GM12878 (cell line): Measurements from ENCODE around the gene SLC22A31. TPM values are rescaled to one million over a fixed set of nuclear protein-coding genes. Genes with fewer than 3 reads are reported as not detected.
A peak's percentile ranks its signal among the peaks of the same experiment; 100 is the strongest.

Experiments used
- ATAC-seq: fragments of 200-7000 bp; cut with Tn5 transposase; 3 replicates; pipeline ENCODE4 v1.9.1; 2020; ENCODE audit warnings: mild to moderate bottlenecking, moderate library complexity
- BruUV-seq: library from RNA; stranded (reverse); fragments of 400-500 nt; replicated peaks from 2 replicates; lab custom pipeline; 2021; lab: Mats Ljungman, UMichigan
- CTCF ChIA-PET: fragments of 300-600 bp; sonication (Branson Sonifier 250); formaldehyde crosslinking; extraction: SDS; loops from one replicate; lab custom pipeline; 2021; ENCODE audit warnings: inconsistent platforms; lab: Yijun Ruan, JAX
- POLR2A ChIA-PET: fragments of 350-600 bp; formaldehyde crosslinking; extraction: SDS; loops from one replicate; lab custom pipeline; 2021; ENCODE audit warnings: inconsistent platforms; lab: Charles Lee
- RAD21 ChIA-PET: fragments of 300-600 bp; sonication (Branson Sonifier 250); formaldehyde crosslinking; loops from one replicate; lab custom pipeline; 2023; ENCODE audit warnings: antibody characterized with exemption; ENCODE audit not compliant: unreplicated experiment; lab: Charles Lee
- SMC1A ChIA-PET: fragments of 300-600 bp; sonication (Branson Sonifier 250); formaldehyde crosslinking; loops from one replicate; lab custom pipeline; 2023; ENCODE audit not compliant: unreplicated experiment, uncharacterized antibody; lab: Charles Lee
- DNase-seq: peaks from one replicate; pipeline ENCODE4 v3.0.0-alpha.2; 2011; ENCODE audit warnings: low read depth, low spot score
- FAIRE-seq: peaks from 3 replicates; lab custom pipeline; 2011; peaks lifted over from hg19 to GRCh38; lab: Jason Lieb, UNC
- H2AFZ ChIP-seq: 2 replicates; pipeline ENCODE4 v1.6.0; 2011; ENCODE audit warnings: low read depth, low read length, control low read depth; ENCODE audit not compliant: control insufficient read depth
- H3K27ac ChIP-seq: 2 replicates; pipeline ENCODE4 v1.5.1; 2011; ENCODE audit warnings: control low read depth; ENCODE audit not compliant: control insufficient read depth, insufficient read depth
- H3K27me3 ChIP-seq, 2 experiments: replicated peaks in 1 of 2; 2 replicates each; pipeline versions ENCODE4 v1.6.0 to v1.6.1; 2011; ENCODE audit warnings: low read length in 1 of 2; ENCODE audit not compliant: control insufficient read depth in 2 of 2, insufficient read depth in 2 of 2
- H3K36me3 ChIP-seq, 2 experiments: 2 replicates each; pipeline ENCODE4 v1.5.1; 2011; ENCODE audit warnings: low read length in 1 of 2; ENCODE audit not compliant: control insufficient read depth in 2 of 2, insufficient read depth in 2 of 2
- H3K4me1 ChIP-seq: 2 replicates; pipeline ENCODE4 v1.6.1; 2011; ENCODE audit warnings: mild to moderate bottlenecking, low read length, moderate library complexity, mixed read lengths; ENCODE audit not compliant: control insufficient read depth, insufficient read depth
- H3K4me2 ChIP-seq: 2 replicates; pipeline ENCODE4 v1.6.0; 2011; ENCODE audit warnings: control low read depth; ENCODE audit not compliant: control insufficient read depth, insufficient read depth
- H3K4me3 ChIP-seq: fragments of 200-600 bp; sonication (generic); 2 replicates; pipeline ENCODE4 v1.5.1; 2016
- H3K79me2 ChIP-seq: 2 replicates; pipeline ENCODE4 v1.6.0; 2011; ENCODE audit warnings: low read length; ENCODE audit not compliant: control insufficient read depth, insufficient read depth
- H3K9ac ChIP-seq: 2 replicates; pipeline ENCODE4 v1.8.0; 2011; ENCODE audit warnings: low read length, control low read depth, mixed read lengths; ENCODE audit not compliant: control insufficient read depth, insufficient read depth
- H3K9me3 ChIP-seq: replicated peaks from 3 replicates; pipeline ENCODE4 v1.5.1; 2011; ENCODE audit warnings: mild to moderate bottlenecking, low read length; ENCODE audit not compliant: control insufficient read depth, insufficient read depth
- H4K20me1 ChIP-seq: 2 replicates; pipeline ENCODE4 v1.6.0; 2011; ENCODE audit not compliant: control insufficient read depth, insufficient read depth
- BRCA1 ChIP-seq: IDR thresholded peaks from 2 replicates; pipeline ENCODE4 v1.6.1; 2011; ENCODE audit warnings: low read depth, low read length, improper control_type of control experiment
- EED ChIP-seq: sonication (generic); IDR thresholded peaks from 2 replicates; pipeline ENCODE4 v1.6.1; 2016; ENCODE audit warnings: antibody characterized with exemption, low read depth
- FOXM1 ChIP-seq: IDR thresholded peaks from 2 replicates; pipeline ENCODE4 v1.6.1; 2012; ENCODE audit warnings: low read depth, mild to moderate bottlenecking, inconsistent platforms, low read length, moderate library complexity
- HCFC1 ChIP-seq: fragments of 150-350 bp; IDR thresholded peaks from 2 replicates; pipeline ENCODE4 v1.6.1; 2014; ENCODE audit warnings: low read length
- HDAC2 ChIP-seq: fragments of 200-600 bp; sonication (generic); IDR thresholded peaks from 2 replicates; pipeline ENCODE4 v1.6.1; 2017
- POLR2A ChIP-seq: IDR thresholded peaks from 2 replicates; pipeline ENCODE4 v1.6.1; 2011; ENCODE audit warnings: low read depth, mild to moderate bottlenecking, low read length
- POLR2AphosphoS2 ChIP-seq: IDR thresholded peaks from 2 replicates; pipeline ENCODE4 v1.6.1; 2011; ENCODE audit warnings: low read depth, mild to moderate bottlenecking, low read length, improper control_type of control experiment, moderate library complexity
- POLR2AphosphoS5 ChIP-seq: IDR thresholded peaks from 2 replicates; pipeline ENCODE4 v1.6.1; 2011; ENCODE audit warnings: mild to moderate bottlenecking, low read length, inconsistent platforms
- RBBP5 ChIP-seq: fragments of 200-600 bp; sonication (generic); conservative IDR thresholded peaks from 2 replicates; pipeline ENCODE4 v1.6.1; 2016
- SIN3A ChIP-seq: IDR thresholded peaks from 2 replicates; pipeline ENCODE4 v1.6.1; 2012; ENCODE audit warnings: low read depth, low read length, improper control_type of control experiment
- SMARCA5 ChIP-seq: fragments of 450-650 bp; IDR thresholded peaks from 2 replicates; pipeline ENCODE4 v1.6.1; 2017; ENCODE audit warnings: mild to moderate bottlenecking
- SPI1 ChIP-seq: IDR thresholded peaks from 2 replicates; pipeline ENCODE4 v1.6.1; 2011; ENCODE audit warnings: low read depth, mild to moderate bottlenecking, low read length, moderate library complexity, borderline replicate concordance; ENCODE audit not compliant: insufficient read depth
- SREBF2 ChIP-seq: IDR thresholded peaks from 2 replicates; pipeline ENCODE4 v1.6.1; 2012; ENCODE audit warnings: mild to moderate bottlenecking, low read length
- ZNF217 ChIP-seq: fragments of 450-650 bp; IDR thresholded peaks from 2 replicates; pipeline ENCODE4 v1.6.1; 2017; ENCODE audit warnings: antibody characterized with exemption, mild to moderate bottlenecking
- ZNF274 ChIP-seq: IDR thresholded peaks from one replicate; pipeline ENCODE4 v1.8.0; 2011; ENCODE audit not compliant: insufficient read length, insufficient read depth
- WGBS: methylation state at CpG from one replicate; pipeline ENCODE4 v1.1.6; 2016; ENCODE audit warnings: low lambda C conversion rate; ENCODE audit not compliant: insufficient replicate concordance, insufficient coverage; ENCODE audit errors: missing lambda C conversion rate; 5-methylcytosine and 5-hydroxymethylcytosine counted together
- in situ Hi-C: fragments of 300-500 bp; cut with MboI; formaldehyde crosslinking; loops from 9 replicates; pipeline ENCODE4 v1.14.3; 2018; ENCODE audit warnings: mixed read lengths
- intact Hi-C: fragments of 100-400 bp; cut with micrococcal nuclease; formaldehyde crosslinking; loops from one replicate; pipeline ENCODE4 v1.14.2; 2022; ENCODE audit not compliant: unreplicated experiment
- polyA plus RNA-seq, 11 experiments: library from polyadenylated mRNA; depleted of rRNA in 4 of 11; unstranded in 6 of 11; stranded (reverse) in 5 of 11; fragments of >200 nt; fragmentation: Nextera tagmentation in 4 of 11; fragmentation: Illumina TruSeq in 1 of 11; extraction: Ambion mirVana in 4 of 11; extraction: Trizol in 1 of 11; gene quantifications; 1 replicate in 1 of 11; 2 replicates in 10 of 11; pipeline versions ENCODE4 v1.2.1 to v1.2.3, GENCODE V29; 2011 to 2016; ENCODE audit warnings: inconsistent platforms in 2 of 11, missing spikeins in 2 of 11, low read depth in 1 of 11
- total RNA-seq, 4 experiments: library from RNA; depleted of rRNA in 3 of 4; stranded (reverse); fragments of >200 nt in 3 of 4; fragmentation: Illumina TruSeq in 1 of 4; extraction: Trizol in 1 of 4; gene quantifications; 2 replicates each; pipeline versions ENCODE4 v1.2.1 to v1.2.3, GENCODE V29; 2013 to 2021
- TF ChIP-seq, protein P1 (sequence below): fragments of 450-650 bp; IDR thresholded peaks from 2 replicates; pipeline ENCODE4 v1.6.1; 2014; ENCODE audit warnings: mild to moderate bottlenecking
- TF ChIP-seq, protein P2 (sequence below): IDR thresholded peaks from 2 replicates; pipeline ENCODE4 v1.6.1; 2012; ENCODE audit warnings: low read depth, low read length, improper control_type of control experiment
- TF ChIP-seq, protein P3 (sequence below): IDR thresholded peaks from 2 replicates; pipeline ENCODE4 v1.6.1; 2011; ENCODE audit warnings: mild to moderate bottlenecking, low read depth, low read length, moderate library complexity; ENCODE audit not compliant: insufficient replicate concordance
- TF ChIP-seq, protein P4 (sequence below), 3 experiments: IDR thresholded peaks in 2 of 3; conservative IDR thresholded peaks in 1 of 3; 2 replicates each; pipeline ENCODE4 v1.5.1; 2011; ENCODE audit warnings: low read depth in 3 of 3, low read length in 3 of 3, mild to moderate bottlenecking in 3 of 3, control low read depth in 2 of 3, moderate library complexity in 2 of 3, inconsistent platforms in 1 of 3, mixed read lengths in 1 of 3; ENCODE audit not compliant: control insufficient read depth in 2 of 3, insufficient read depth in 1 of 3; ENCODE audit errors: extremely low read depth in 1 of 3
- TF ChIP-seq, protein P5 (sequence below): IDR thresholded peaks from 2 replicates; pipeline ENCODE4 v1.6.1; 2011; ENCODE audit warnings: borderline replicate concordance, low read depth, mild to moderate bottlenecking, moderate library complexity, low read length; ENCODE audit not compliant: insufficient read depth, poor library complexity, severe bottlenecking

Gene SLC22A31
- total and polyA plus RNA-seq, 10 of the 15 experiments (the other 5 are each of a cell fraction or from before 2014, with no cell fraction given), result 0.13 to 0.24 (median 0.23) TPM; not detected in 7

DNA sequence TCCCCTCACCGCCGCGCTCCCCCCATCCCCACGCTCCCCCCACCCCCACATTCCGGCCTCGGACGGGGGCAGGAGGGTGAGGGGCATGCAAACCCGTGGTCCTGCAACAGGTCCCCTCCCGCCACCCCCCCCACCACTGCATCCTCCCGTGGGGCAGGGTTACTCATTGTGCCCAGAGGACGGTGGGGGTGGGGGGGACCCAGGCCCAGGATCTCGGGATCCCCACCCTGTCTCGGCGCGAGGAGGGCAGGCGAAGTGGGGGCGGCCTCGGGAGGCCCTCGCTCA lies 8.5 kb downstream of the SLC22A31 start:
- H3K9me3 ChIP-seq, result no peaks in the 10 kb centered on the region
- no peaks in the 10 kb centered on the region for H4K20me1 ChIP-seq
- no peak for DNase-seq
- ChIA-PET RAD21 (no interaction called here), CTCF (no interaction called here), SMC1A (no interaction called here)
- H3K9ac ChIP-seq, result no peak overlapping the region
- no peak overlapping the region for H3K27ac ChIP-seq
- BruUV-seq, result no TSS peak
- in situ Hi-C loops, result no loop called here
- WGBS, result 7% methylated on average over 6 of the region's 19 CpGs
- intact Hi-C loops, result loop anchor here (2.0 kb wide), 1 partner anchor 19 kb away; no protein-coding TSS in a partner anchor
- H3K4me1 ChIP-seq, result no peaks in the 10 kb centered on the region
- H2AFZ ChIP-seq, result peak overlapping the region; percentile 83; the same call in 1 of the 2 replicates
- no peak for TF ChIP-seq EED
- TF ChIP-seq ZNF217, result no peak
- no peak for TF ChIP-seq SMARCA5
- TF ChIP-seq, protein P1, sequence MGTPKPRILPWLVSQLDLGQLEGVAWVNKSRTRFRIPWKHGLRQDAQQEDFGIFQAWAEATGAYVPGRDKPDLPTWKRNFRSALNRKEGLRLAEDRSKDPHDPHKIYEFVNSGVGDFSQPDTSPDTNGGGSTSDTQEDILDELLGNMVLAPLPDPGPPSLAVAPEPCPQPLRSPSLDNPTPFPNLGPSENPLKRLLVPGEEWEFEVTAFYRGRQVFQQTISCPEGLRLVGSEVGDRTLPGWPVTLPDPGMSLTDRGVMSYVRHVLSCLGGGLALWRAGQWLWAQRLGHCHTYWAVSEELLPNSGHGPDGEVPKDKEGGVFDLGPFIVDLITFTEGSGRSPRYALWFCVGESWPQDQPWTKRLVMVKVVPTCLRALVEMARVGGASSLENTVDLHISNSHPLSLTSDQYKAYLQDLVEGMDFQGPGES, result no peak
- no peak for TF ChIP-seq POLR2AphosphoS5
- TF ChIP-seq, protein P2, sequence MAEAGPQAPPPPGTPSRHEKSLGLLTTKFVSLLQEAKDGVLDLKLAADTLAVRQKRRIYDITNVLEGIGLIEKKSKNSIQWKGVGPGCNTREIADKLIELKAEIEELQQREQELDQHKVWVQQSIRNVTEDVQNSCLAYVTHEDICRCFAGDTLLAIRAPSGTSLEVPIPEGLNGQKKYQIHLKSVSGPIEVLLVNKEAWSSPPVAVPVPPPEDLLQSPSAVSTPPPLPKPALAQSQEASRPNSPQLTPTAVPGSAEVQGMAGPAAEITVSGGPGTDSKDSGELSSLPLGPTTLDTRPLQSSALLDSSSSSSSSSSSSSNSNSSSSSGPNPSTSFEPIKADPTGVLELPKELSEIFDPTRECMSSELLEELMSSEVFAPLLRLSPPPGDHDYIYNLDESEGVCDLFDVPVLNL, result no peak
- no peak for TF ChIP-seq POLR2A
- no peak for TF ChIP-seq SPI1
- TF ChIP-seq HCFC1, result no peak
- TF ChIP-seq ZNF274, result no peak
- TF ChIP-seq FOXM1, result no peak
- no peak for TF ChIP-seq RBBP5
- TF ChIP-seq, protein P3, sequence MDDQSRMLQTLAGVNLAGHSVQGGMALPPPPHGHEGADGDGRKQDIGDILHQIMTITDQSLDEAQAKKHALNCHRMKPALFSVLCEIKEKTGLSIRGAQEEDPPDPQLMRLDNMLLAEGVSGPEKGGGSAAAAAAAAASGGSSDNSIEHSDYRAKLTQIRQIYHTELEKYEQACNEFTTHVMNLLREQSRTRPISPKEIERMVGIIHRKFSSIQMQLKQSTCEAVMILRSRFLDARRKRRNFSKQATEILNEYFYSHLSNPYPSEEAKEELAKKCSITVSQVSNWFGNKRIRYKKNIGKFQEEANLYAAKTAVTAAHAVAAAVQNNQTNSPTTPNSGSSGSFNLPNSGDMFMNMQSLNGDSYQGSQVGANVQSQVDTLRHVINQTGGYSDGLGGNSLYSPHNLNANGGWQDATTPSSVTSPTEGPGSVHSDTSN, result no peak
- TF ChIP-seq POLR2AphosphoS2, result no peak
- no peak for TF ChIP-seq BRCA1
- TF ChIP-seq SREBF2, result no peak
- TF ChIP-seq, protein P4, sequence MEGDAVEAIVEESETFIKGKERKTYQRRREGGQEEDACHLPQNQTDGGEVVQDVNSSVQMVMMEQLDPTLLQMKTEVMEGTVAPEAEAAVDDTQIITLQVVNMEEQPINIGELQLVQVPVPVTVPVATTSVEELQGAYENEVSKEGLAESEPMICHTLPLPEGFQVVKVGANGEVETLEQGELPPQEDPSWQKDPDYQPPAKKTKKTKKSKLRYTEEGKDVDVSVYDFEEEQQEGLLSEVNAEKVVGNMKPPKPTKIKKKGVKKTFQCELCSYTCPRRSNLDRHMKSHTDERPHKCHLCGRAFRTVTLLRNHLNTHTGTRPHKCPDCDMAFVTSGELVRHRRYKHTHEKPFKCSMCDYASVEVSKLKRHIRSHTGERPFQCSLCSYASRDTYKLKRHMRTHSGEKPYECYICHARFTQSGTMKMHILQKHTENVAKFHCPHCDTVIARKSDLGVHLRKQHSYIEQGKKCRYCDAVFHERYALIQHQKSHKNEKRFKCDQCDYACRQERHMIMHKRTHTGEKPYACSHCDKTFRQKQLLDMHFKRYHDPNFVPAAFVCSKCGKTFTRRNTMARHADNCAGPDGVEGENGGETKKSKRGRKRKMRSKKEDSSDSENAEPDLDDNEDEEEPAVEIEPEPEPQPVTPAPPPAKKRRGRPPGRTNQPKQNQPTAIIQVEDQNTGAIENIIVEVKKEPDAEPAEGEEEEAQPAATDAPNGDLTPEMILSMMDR (IDR thresholded peaks at IDR 0.05 in 2 of 3, conservative IDR thresholded peaks at IDR 0.05 in 1 of 3; ENCODE audit: control insufficient read depth in 2 of 3, extremely low read depth in 1 of 3, insufficient read depth in 1 of 3, low read depth in 3 of 3, low read length in 3 of 3), result no peak
- TF ChIP-seq, protein P5, sequence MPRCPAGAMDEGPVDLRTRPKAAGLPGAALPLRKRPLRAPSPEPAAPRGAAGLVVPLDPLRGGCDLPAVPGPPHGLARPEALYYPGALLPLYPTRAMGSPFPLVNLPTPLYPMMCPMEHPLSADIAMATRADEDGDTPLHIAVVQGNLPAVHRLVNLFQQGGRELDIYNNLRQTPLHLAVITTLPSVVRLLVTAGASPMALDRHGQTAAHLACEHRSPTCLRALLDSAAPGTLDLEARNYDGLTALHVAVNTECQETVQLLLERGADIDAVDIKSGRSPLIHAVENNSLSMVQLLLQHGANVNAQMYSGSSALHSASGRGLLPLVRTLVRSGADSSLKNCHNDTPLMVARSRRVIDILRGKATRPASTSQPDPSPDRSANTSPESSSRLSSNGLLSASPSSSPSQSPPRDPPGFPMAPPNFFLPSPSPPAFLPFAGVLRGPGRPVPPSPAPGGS, result no peak
- TF ChIP-seq HDAC2, result no peak
- TF ChIP-seq SIN3A, result no peak
- TF ChIP-seq, all 136 proteins: peak for 0
- FAIRE-seq (no peak), ATAC-seq (no peak; the same call in 2 of the 3 replicates)
- peak overlapping the region; percentile 84; the same call in 1 of the 2 replicates for H3K4me2 ChIP-seq
- H3K36me3 ChIP-seq, result no peaks in the 10 kb centered on the region
- POLR2A ChIA-PET, result no interaction called here
- peak overlapping the region; percentile 44; the same call in 1 of the 2 replicates for H3K4me3 ChIP-seq
- no peaks in the 10 kb centered on the region for H3K79me2 ChIP-seq
- H3K27me3 ChIP-seq, result no peaks in the 10 kb centered on the region
